SK-N-SH treated with all-trans-retinoic acid at 6 μM for 48 hours (cell line): ENCODE results near the gene KDF1.

Experiments used
- CSRNP3 ChIP-seq: fragments of 250-450 bp; sonication (Bioruptor Pico); IDR thresholded peaks from 2 replicates; pipeline ENCODE4 v1.5.1; 2021; ENCODE audit warnings: mild to moderate bottlenecking, moderate library complexity
- OSR1 ChIP-seq: fragments of 250-450 bp; sonication (Bioruptor Pico); IDR thresholded peaks from 2 replicates; pipeline ENCODE4 v1.8.0; 2022; ENCODE audit warnings: moderate library complexity, mild to moderate bottlenecking, inconsistent platforms
- SNAI2 ChIP-seq: fragments of 250-450 bp; sonication (Bioruptor Pico); IDR thresholded peaks from 2 replicates; pipeline ENCODE4 v1.5.0; 2020; ENCODE audit warnings: mild to moderate bottlenecking, moderate library complexity
- ZFP30 ChIP-seq: fragments of 450-650 bp; formaldehyde crosslinking; IDR thresholded peaks from 2 replicates; pipeline ENCODE4 v1.5.0; 2022; ENCODE audit warnings: mild to moderate bottlenecking, moderate library complexity

- TF ChIP-seq ZFP30 (CRISPR knock-in tag) (no peak), OSR1 (CRISPR knock-in tag) (no peak), CSRNP3 (CRISPR knock-in tag) (no peak), SNAI2 (CRISPR knock-in tag) (no peak)
Observed at GRCh38 chr1:26938659-26939025, 21.6 kb downstream of the KDF1 start.
